A549 (cell line): ENCODE measurements around the gene VSIR.

Experiments used
- BHLHE40 ChIP-seq: IDR thresholded peaks from 2 replicates; pipeline ENCODE4 v1.6.1; 2012; ENCODE audit warnings: low read depth, low read length, inconsistent platforms
- HOXA7 ChIP-seq: fragments of 250-450 bp; sonication (Bioruptor Pico); IDR thresholded peaks from 2 replicates; pipeline ENCODE4 v1.5.0; 2020; ENCODE audit warnings: mild to moderate bottlenecking, moderate library complexity
- KDM1A ChIP-seq: fragments of 200-600 bp; sonication (generic); IDR thresholded peaks from 2 replicates; pipeline ENCODE4 v1.6.1; 2016; ENCODE audit warnings: low read depth, mild to moderate bottlenecking
- MYC ChIP-seq: IDR thresholded peaks from 2 replicates; pipeline ENCODE4 v1.6.1; 2012; ENCODE audit warnings: mild to moderate bottlenecking, inconsistent platforms, low read length, improper control_type of control experiment, borderline replicate concordance
- POLR2A ChIP-seq: IDR thresholded peaks from 2 replicates; pipeline ENCODE4 v1.6.1; 2012; ENCODE audit warnings: mild to moderate bottlenecking, low read length
- POLR2AphosphoS2 ChIP-seq: conservative IDR thresholded peaks from 2 replicates; pipeline ENCODE4 v1.6.1; 2012; ENCODE audit warnings: low read length, improper control_type of control experiment, inconsistent platforms
- RAD21 ChIP-seq, 2 experiments: fragments of >200 bp in 1 of 2; sonication (Bioruptor Twin) in 1 of 2; formaldehyde crosslinking in 1 of 2; IDR thresholded peaks in 1 of 2; conservative IDR thresholded peaks in 1 of 2; 2 replicates in 1 of 2; 3 replicates in 1 of 2; pipeline ENCODE4 v1.6.1; 2012 to 2018; ENCODE audit warnings: inconsistent platforms in 1 of 2
- RARB ChIP-seq: fragments of 250-450 bp; sonication (Bioruptor Pico); IDR thresholded peaks from 2 replicates; pipeline ENCODE4 v1.8.0; 2021; ENCODE audit warnings: mild to moderate bottlenecking, moderate library complexity
- SREBF2 ChIP-seq: fragments of 450-650 bp; IDR thresholded peaks from 2 replicates; pipeline ENCODE4 v1.6.1; 2014; ENCODE audit warnings: mild to moderate bottlenecking, moderate library complexity
- TF ChIP-seq, protein P1 (sequence below): fragments of >200 bp; sonication (Bioruptor Twin); formaldehyde crosslinking; IDR thresholded peaks from 3 replicates; pipeline ENCODE4 v1.5.1; 2016
- TF ChIP-seq, protein P2 (sequence below): IDR thresholded peaks from 2 replicates; pipeline ENCODE4 v1.6.1; 2012

DNA sequence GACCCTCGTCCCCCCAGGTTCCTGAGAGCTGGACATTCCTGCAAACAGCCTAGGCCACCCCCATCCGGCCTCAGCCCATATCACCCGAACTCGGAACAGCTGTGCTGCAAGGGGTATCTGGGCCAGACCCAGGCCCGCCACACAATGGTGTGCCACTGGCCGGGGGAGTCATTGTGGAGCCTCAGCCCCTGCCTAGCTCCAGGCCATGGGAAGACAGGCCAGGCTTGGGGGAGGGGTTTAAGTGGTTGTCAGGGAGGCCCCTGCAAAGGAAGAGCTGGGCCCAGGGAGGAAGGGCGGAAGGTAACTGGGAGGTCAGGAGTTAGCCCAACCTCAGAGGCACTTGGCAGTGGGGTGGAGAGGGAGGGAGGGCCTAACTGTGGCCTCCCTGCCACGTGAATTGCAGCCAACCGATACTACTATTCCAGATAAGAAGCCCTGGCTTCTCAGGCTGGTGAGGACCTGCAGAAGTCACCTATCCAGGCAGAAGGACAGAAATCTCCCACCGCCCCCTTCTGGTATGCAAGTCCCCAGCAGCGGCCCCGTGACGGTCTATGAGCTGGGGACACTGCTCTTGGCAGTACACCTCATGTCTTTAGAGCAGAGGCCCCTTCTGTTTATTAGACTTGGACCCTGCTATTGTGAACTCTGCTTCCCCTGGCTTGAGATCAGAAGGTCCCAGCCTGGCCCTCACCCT is 26.8 kb downstream of the VSIR start:
- no peak for TF ChIP-seq RAD21 (conservative IDR thresholded peaks at IDR 0.05 in 1 of 2, IDR thresholded peaks at IDR 0.05 in 1 of 2)
- TF ChIP-seq SREBF2 = no peak
- TF ChIP-seq, protein P1, sequence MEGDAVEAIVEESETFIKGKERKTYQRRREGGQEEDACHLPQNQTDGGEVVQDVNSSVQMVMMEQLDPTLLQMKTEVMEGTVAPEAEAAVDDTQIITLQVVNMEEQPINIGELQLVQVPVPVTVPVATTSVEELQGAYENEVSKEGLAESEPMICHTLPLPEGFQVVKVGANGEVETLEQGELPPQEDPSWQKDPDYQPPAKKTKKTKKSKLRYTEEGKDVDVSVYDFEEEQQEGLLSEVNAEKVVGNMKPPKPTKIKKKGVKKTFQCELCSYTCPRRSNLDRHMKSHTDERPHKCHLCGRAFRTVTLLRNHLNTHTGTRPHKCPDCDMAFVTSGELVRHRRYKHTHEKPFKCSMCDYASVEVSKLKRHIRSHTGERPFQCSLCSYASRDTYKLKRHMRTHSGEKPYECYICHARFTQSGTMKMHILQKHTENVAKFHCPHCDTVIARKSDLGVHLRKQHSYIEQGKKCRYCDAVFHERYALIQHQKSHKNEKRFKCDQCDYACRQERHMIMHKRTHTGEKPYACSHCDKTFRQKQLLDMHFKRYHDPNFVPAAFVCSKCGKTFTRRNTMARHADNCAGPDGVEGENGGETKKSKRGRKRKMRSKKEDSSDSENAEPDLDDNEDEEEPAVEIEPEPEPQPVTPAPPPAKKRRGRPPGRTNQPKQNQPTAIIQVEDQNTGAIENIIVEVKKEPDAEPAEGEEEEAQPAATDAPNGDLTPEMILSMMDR = no peak
- TF ChIP-seq KDM1A = no peak
- TF ChIP-seq POLR2A = no peak
- TF ChIP-seq BHLHE40 = no peak
- no peak for TF ChIP-seq HOXA7 (CRISPR knock-in tag)
- TF ChIP-seq, protein P2, sequence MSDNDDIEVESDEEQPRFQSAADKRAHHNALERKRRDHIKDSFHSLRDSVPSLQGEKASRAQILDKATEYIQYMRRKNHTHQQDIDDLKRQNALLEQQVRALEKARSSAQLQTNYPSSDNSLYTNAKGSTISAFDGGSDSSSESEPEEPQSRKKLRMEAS = no peak
- TF ChIP-seq RARB (CRISPR knock-in tag) = no peak
- no peak for TF ChIP-seq POLR2AphosphoS2
- TF ChIP-seq MYC = no peak
